NCI-H1694 (cell line): ENCODE data around the gene CCZ1B.
"Not testable (repeated sequence)": the region's sequence is repeated elsewhere in the genome, so short reads cannot be mapped to it uniquely, and the experiment has no call there.

Experiments used
- DNase-seq: peaks from one replicate; lab custom pipeline; 2025; lab: John Stamatoyannopoulos, UW

CCZ1B gene

DNA sequence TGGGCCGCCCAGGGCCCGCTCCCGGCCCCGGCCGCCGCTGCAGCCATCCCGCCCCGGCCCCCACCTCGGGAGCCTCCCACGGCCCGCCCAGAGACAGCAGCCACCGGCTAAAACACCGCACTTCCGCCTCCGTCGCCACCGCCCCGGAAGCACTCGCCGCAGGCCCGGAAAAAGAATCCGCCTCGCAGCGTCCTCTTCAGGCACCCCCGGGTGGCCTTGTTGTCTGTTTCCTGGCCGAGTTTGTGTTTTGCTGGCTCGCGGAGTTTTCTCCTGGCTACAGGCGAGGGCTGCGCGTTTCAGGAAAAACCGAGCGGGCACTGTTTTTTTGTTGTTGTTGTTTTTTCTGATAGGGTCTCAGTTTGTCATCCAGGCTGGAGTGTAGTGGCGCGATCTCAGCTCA lies at the start of gene CCZ1B:
TSS of gene CCZ1B (minus strand) at position 125 of the 400 bp plus-strand sequence. CDS start at position 47, 78 bp downstream.
- DNase-seq, result peak; percentile 38

DNA sequence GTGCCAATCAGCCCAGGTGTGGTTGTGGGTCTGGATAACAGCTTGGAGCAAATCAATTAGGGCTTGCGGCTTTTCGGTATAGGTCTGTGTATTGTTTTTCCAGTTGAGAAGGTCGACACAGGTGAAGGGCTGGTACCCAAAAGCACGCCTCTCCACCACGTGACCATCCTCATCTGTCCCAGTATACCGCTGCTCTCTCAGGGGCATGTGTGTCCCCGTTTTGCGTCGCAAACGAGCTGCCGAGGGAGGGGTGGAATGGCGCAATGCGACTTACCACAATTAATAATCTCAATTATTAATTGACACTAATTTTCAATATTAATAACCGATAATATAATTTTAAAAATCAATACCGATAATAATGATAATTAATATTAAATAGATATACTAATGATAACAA lies 48.9 kb upstream of the CCZ1B start:
- not testable (repeated sequence) for DNase-seq

DNA sequence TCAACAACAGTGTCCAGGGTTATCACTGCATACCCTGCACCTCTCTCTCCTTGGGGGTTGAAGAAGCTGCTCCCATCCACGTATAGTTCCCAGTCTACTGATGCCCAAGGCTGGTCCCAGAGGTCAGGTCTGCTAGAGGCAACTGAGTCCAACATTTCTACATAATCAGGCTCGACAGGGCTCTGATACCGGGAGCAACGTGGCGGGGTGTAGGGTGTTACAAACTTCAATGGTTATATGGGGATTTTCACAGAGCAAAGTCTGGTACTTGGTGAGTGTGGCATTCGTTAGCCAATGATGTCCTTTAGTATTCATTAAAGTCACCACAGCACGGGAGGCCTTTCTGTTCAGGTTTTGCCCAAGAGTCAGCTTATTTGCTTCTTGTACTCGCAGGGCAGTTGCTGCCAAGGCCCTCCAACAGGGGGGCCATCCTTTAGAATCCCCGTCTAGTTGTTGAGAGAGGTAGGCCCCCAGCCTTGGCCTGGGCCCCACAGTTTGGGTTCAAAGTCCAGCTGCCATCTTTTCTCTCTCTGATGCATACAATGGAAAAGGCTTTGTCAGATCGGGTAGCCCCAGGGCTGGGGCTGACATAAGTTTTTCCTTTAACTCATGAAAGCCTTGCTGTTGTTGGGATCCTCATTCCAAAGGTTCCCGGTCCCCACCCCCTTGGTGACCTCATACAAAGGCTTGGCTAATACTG lies 46.3 kb upstream of the CCZ1B start:
- DNase-seq, result not testable (repeated sequence)

DNA sequence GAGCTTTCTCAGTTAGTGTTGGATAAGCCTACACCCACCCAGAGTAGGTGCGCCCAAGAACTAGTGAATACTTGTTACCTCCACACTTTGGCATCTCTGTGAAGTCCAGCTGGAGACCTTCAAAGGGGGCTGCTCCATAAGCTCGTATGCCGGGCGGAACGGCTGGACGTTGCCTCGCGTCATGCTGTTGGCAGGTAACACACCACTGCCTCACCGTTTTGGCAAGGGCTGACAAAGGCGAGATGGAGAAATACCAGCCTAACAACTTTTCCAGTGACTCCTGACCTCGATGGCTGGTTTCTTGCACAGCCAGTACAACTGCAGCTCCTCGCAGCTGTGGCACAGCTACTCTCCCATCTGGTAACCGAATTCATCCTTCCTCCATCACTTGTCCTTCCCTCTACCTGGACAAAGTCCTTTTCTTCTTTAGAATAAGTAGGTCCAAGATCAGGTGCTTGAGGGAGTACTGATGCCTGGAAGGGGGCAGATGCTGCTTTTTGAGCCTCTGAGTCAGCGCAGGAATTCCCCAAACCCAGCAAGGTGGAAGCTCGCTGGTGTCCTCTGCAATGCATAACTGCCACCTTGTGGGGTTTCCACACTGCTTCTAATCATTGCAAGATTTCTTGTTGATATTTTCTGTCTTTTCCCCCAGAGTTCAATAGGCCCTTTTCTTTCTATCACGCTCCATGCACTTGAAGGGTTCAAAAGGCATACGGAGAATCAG lies 45.5 kb upstream of the CCZ1B start:
- not testable (repeated sequence) for DNase-seq

DNA sequence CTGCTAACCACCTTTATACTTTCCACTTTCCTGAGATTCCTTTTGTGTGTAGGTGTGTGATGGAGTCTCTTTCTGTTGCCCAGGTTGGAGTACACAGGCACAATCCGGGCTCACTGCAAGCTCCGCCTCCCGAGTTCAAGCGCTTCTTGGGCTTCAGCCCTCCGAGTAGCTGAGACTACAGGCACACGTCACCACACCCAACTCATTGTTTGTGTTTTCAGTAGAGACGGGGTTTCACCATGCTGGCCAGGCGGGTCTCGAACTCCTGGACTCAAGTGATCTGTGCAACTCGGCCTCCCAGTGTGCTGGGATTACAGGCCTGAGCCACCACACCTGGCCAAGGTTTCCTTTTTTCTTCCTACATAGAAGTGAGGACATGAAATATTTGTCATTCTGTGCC lies 38.7 kb upstream of the CCZ1B start:
- not testable (repeated sequence) for DNase-seq

DNA sequence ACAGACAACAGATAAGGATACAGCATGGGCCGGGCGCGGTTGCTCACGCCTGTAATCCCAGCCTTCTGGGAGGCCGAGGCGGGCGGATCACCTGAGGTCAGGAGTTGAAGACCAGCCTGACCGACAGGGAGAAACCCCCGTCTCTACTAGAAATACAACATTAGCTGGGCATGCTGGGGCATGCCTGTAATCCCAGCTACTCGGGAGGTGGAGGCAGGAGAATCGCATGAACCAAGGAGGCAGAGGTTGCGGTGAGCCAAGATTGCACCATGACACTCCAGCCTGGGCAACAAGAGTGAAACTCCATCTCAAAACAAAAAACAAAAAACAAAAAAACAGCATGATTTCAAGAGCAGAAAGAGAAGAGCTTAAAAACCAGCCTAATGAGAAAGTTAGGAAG lies 38.1 kb upstream of the CCZ1B start:
- DNase-seq, result not testable (repeated sequence)

DNA sequence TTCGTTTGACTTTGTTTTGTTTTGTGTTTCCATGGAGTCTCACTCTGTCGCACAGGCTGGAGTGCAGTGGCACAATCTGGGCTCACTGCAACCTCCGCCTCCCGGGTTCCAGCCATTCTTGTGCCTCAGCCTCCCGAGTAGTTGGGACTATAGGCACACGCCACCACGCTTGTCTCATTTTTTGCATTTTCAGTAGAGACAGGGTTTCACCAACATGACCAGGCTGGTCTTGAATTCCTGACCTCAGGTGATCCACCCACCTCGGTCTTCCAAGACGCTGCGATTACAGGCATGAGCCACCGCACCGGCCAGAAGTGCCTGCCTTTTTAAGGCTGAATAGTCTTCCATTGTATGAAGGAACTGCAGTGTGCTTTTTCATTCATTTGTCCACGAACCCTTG lies 36.8 kb upstream of the CCZ1B start:
- not testable (repeated sequence) for DNase-seq

DNA sequence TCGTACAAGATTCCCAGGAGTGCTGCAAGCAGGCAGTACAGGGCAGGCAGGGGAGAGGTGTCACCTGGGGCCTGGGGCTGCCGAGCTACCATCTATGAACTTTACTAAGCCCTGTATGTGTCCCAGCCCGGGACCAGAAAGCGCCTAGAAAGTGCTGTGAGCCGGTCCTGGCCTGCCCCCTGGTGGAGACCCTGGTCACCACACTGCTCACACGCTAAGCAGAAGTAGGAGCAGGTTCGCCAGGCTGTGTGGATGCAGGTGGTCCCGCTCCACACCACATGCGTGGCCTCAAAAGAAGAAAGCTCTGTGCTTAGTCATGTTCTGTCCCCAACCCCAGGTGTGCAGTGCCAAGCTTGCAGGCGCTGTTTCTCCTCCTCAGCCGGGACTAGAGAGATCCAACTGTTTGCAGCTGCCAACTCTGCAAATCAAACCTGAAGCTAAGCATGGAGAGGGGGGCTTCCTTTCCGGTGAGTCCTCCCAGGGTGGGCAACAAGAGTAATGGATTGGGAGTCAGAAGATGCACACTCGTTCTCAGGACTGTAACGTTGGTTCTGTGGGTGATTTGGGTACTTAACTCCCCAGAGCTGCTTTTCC lies 31.7 kb upstream of the CCZ1B start:
- peak; percentile 36 for DNase-seq

DNA sequence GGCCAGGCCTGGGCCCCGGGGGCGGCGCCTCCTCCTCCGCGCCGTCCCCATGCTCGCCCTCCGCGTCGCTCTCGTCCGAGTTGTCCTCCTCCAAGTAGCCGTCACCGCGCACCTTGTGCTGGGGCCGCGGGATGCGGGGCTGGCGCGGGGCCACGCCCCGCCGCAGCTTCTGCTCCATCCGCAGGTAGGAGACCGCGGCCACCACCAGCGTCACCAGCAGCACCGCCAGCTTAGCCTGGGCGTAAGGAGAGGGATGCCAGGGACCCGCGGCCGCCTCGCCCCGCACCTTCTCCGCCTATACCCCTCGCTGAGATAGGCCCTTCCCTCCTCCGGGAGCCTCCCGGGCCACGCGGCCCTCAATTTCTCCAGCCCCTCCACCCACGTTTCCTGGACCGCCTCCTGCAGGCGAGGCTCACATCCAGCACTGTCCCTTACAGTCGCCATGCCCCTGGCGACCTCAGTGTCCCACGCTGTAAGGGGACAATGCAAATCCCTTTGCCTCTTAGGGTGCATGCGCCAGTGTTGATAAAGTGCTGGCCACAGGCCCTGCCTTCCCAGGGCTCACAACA lies 29.6 kb upstream of the CCZ1B start:
- not testable (repeated sequence) for DNase-seq

DNA sequence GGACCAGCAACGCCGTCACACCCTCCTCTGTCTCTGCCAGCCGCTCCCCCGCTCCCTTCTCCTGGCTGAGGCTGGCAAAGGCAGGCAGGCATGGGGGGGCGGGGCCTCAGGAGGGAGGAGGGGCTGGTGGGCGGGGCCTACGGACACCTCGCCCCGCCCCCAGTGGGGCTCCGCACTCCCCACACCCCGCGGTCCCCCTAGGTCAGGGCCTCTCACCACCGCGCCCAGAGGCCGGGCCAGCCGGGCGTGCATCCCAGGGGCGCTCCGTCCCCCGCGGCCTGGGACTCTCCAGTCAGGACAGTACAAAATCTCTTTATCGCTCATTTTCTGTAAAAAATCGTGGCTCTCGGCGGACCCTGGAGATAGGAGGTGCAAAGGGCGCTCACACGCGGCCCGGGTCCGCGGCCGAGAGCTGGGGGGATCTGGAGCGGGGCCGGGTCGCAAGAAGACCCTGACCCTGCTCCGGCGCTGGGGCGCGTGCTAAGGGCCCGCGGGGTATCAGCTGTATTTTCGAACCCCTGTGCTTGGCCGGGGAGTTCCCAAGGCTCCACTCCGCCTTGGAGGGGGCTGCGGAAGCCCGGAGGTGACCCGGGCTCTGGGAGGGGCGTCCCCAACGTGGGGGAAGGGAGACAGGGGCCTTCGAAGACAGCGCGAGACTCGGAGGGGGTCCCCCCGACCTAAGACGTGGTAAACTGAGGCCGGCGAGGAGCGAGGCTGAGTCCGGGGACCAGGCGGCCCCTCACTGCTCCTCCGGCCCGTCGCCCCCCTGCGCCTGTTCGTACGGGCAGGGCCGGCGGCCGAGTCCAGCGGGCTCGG lies 28.9 kb upstream of the CCZ1B start:
- DNase-seq, result not testable (repeated sequence)

DNA sequence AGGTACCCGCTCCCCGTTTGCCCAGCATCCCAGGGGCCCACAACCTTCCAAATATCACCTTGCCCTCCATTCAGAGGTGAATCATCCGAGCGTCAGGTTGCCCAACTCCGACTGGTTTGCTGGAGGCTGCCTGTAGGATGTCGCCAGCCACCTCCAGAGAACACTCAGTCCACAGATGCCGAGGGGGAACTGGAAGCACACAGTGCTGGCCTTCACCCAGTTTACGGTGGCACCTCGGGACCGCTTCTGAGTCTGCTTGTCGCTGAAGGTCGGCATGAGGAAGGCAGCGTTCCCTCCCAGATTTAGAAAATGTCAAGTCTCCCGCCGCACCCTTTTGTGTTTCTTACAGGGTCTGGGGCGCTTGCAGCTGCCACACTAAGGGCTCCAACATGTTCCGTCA lies 27.6 kb upstream of the CCZ1B start:
- not testable (repeated sequence) for DNase-seq

DNA sequence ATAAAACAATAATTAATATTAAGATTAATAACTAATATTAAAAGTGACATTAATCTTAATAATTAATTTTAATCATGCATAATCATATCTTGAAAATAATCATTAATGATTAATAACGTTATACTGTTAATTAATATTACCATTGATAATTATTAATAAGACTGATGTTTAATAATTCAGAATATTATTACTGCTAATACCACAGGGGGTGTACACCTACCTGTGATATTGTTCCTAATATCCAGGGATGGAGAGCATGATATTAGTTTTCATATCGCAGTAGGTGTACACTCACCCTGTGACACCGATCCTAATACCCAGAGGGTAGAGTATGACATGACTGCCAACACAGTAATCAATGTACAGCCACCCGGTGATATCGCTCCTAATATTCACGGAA lies 23.1 kb upstream of the CCZ1B start:
- DNase-seq, result not testable (repeated sequence)

DNA sequence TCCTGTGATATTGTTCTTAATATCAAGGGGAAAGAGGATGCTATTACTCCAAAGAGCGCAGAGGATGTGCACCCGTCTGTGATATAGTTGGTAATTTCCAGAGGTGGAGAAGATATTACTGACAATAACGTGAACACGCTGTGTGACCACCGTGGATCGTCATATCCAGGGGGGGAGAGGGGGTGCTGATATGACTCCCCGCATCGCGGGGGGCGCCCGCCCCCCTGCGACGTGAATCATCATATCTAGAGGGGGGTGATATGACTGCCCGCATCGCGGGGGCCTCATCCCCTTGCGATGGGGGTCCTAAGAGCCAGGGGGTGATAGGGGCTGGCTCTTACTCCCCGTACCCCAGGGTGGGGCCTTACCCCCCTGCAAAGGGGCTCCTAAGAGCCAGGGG lies 21.7 kb upstream of the CCZ1B start:
- DNase-seq, result not testable (repeated sequence)

DNA sequence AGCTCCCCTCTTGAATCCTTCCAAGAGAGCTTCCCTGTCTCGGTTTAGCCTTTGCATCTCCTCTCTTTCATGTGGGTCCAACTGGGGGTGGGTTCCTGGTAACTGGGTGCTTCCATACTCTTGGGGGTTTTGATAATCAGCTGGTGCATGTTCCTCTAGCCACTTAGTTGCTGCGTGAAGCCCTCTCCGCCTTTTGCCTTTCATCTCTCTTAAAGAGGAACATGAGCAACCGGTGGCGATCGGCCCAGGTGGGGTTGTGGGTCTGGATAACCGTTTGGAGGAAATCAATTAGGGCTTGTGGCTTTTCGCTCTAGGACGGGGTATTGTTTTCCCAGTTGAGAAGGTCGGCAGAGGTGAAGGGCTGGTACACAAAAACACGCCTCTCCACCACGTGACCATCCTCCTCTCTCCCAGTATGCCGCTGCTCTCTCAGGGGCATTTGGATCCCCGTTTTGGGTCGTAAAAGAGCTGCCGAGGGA lies 19.9 kb upstream of the CCZ1B start:
- DNase-seq, result not testable (repeated sequence)

DNA sequence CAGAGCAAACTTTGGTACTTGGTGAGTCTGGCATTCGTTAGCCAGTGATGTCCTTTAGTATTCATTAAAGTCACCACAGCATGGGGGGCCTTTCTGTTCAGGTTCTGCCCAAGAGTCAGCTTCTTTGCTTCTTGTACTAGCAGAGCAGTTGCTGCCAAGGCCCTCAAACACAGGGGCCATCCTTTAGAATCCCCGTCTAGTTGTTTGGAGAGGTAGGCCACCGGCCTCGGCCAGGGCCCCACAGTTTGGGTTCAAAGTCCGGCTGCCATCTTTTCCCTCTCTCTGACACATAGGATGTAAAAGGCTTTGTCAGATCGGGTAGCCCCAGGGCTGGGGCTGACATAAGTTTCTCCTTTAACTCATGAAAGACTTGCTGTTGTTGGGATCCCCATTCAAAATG lies 17.6 kb upstream of the CCZ1B start:
- DNase-seq, result not testable (repeated sequence)

DNA sequence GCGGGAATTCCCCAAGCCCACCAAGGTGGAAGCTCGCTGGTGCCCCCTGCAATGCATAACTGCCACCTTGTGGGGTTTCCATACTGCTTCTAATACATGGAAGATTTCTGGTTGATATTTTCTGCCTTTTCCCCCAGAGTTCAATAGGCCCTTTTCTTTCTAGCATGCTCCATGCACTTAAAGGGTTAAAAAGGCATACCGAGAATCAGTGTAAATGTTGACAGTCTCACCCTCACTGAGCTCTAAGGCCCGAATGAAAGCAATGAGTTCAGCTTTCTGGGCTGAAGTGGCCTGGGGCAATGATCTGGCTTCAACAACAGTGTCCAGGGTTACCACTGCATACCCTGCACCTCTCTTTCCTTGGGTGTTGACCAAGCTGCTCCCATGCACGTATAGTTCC lies 17.0 kb upstream of the CCZ1B start:
- not testable (repeated sequence) for DNase-seq

DNA sequence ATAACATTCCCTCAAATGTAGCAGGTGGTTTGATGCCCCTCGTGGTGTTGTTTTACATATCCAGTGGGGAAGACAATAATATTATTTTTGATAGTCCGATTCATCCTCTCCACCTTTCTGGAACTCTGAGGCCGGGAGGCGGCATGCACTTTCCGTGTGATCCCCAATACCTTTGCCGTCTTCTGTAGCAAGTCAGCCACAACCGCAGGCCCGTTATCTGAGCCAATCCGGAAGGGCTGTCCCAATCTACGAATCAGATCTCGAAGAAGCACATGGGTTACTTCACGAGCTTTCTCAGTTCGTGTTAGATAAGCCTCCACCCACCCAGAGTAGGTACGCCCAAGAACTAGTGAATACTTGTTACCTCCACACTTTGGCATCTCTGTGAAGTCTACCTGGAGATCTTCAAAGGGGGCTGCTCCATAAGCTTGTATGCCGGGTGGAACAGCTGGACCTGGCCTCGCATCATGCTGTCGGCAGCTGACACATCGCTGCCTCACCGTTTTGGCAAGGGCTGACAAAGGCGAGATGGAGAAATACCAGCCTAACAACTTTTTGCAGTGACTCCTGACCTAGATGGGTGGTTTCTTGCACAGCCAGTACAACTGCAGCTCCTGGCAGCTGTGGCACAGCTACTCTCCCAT lies 16.3 kb upstream of the CCZ1B start:
- not testable (repeated sequence) for DNase-seq

DNA sequence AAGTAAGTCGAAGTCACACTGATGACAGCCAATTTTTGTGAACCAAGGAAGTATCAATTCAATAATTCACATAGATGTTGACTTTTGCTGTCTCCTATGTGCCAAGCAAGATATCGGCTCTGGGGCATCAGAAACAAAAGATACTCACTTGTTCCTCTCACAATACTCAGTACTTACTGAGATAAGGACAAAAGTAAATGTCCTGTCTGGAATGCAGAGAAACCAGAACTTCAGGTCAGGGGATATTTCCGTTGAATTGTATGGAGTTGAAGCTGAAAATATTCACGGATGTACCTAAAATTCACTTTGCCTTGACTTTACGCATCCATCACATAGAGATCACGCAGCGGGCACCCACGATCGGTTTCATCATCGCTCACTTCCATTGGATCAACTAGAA lies 11.0 kb upstream of the CCZ1B start:
- DNase-seq, result not testable (repeated sequence)

DNA sequence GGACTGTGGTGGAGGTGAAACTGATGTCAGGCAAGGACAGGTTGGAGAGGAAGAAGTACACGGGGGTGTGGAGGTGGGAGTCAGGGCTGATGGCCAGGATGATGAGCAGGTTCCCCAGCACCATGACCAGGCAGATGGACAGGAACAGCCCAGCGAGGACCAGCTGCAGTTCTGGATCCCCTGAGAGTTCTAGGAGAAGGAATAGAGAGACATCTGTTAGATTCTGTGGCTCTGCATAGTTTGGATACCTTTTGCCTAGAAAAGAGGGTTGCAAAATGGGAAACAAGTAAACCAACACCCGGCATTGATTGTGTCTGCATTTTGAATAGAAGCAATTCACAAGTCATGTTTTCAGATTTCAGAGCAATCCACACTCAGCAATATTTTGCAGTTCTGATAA lies 9.4 kb upstream of the CCZ1B start:
- not testable (repeated sequence) for DNase-seq

DNA sequence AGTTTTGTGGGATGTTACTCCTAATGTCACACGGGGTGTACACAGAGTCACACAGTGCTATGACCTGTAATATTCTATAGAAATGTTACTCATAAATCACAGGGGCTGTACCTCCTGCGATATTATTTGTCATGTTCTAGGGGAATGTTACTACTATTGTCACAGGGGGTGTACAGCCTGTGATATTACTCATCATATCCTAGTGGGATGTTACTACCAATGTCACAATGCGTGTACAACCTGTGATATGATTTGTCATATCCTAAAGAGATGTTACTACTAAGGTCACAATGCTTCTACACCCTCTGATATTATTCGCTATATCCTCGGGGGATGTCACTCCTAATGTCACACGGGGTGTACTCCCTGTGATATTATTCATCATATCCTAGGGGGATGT lies 7.6 kb upstream of the CCZ1B start:
- DNase-seq, result no peak
